ENCODE data around the gene ROBO4. TPM values are rescaled to one million over a fixed set of nuclear protein-coding genes. Genes with fewer than 3 reads are reported as not detected.

The ROBO4 gene
- total and polyA plus RNA-seq, 2 experiments from 2014 or later: not detected

DNA sequence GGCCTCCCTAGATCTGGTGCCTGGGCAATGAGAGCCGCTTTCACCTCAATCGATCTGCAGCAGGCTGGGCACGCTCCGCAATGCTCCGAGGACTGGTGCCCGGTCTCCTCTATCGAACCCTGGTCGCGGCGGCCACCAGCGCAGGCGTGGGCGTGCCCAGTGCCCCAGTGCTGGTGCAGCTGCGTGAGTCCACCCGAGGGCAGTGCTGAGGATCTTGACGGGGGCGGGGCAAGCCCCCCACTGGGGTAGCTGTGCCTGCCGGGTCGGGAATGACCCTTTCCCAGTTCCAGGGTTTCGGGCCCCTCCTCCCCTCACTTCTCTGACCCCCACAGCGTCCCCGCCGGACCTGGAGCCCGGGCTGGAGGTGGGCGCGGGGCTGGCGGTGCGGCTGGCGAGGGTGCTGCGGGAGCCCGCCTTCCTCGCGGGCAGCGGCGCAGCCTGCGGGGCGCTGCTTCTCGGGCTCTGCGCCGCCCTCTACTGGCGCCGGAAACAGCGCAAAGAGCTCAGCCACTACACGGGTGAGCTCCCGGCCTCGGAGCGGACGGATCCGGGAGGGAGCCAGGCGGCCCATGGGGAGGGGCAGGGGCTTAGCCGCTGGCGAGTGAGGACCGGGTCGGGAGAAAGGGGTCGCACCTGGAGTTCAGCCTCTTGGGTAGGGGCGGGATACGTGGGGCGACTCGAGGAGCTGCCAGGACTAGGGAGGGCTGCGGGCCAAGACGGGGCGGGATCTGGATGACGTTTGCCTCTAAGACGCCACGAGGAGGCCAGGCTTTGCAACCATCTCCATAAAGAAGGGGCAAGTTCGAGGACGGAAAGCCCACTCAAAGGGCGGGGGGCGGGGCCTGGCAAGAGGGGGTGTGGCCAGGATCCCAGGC is 21.5 kb downstream of the ROBO4 start:
- peaks cover 13% of the 10 kb centered on the region; the same call in 1 of the 2 replicates for H3K4me1 ChIP-seq (ENCODE audit: insufficient read depth)
- peak overlapping the region; percentile 79 for H3K4me3 ChIP-seq
- ATAC-seq (peak; percentile 82), DNase-seq (ENCODE audit: low spot score) (peak; percentile 94)
- H3F3A ChIP-seq (replicated peaks; ENCODE audit: low read depth): no peaks in the 10 kb centered on the region
- no peaks in the 10 kb centered on the region for H4K20me1 ChIP-seq (replicated peaks; ENCODE audit: insufficient read depth)
- TF ChIP-seq POLR2AphosphoS5 (IDR thresholded peaks at IDR 0.05; ENCODE audit: low read depth): peak; percentile 62
- no peak for TF ChIP-seq ZNF462 (CRISPR knock-in tag; IDR thresholded peaks at IDR 0.05)
- TF ChIP-seq, protein P1, sequence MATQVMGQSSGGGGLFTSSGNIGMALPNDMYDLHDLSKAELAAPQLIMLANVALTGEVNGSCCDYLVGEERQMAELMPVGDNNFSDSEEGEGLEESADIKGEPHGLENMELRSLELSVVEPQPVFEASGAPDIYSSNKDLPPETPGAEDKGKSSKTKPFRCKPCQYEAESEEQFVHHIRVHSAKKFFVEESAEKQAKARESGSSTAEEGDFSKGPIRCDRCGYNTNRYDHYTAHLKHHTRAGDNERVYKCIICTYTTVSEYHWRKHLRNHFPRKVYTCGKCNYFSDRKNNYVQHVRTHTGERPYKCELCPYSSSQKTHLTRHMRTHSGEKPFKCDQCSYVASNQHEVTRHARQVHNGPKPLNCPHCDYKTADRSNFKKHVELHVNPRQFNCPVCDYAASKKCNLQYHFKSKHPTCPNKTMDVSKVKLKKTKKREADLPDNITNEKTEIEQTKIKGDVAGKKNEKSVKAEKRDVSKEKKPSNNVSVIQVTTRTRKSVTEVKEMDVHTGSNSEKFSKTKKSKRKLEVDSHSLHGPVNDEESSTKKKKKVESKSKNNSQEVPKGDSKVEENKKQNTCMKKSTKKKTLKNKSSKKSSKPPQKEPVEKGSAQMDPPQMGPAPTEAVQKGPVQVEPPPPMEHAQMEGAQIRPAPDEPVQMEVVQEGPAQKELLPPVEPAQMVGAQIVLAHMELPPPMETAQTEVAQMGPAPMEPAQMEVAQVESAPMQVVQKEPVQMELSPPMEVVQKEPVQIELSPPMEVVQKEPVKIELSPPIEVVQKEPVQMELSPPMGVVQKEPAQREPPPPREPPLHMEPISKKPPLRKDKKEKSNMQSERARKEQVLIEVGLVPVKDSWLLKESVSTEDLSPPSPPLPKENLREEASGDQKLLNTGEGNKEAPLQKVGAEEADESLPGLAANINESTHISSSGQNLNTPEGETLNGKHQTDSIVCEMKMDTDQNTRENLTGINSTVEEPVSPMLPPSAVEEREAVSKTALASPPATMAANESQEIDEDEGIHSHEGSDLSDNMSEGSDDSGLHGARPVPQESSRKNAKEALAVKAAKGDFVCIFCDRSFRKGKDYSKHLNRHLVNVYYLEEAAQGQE (IDR thresholded peaks at IDR 0.05; ENCODE audit: unreplicated experiment): no peak
- TF ChIP-seq STAT1 (IDR thresholded peaks at IDR 0.05; ENCODE audit: unreplicated experiment): no peak
- no peak for TF ChIP-seq NANOG (IDR thresholded peaks at IDR 0.05; ENCODE audit: borderline replicate concordance)
- TF ChIP-seq EZH2 (IDR thresholded peaks at IDR 0.05; ENCODE audit: low read depth, unreplicated experiment): peak; percentile 32
- TF ChIP-seq, protein P2, sequence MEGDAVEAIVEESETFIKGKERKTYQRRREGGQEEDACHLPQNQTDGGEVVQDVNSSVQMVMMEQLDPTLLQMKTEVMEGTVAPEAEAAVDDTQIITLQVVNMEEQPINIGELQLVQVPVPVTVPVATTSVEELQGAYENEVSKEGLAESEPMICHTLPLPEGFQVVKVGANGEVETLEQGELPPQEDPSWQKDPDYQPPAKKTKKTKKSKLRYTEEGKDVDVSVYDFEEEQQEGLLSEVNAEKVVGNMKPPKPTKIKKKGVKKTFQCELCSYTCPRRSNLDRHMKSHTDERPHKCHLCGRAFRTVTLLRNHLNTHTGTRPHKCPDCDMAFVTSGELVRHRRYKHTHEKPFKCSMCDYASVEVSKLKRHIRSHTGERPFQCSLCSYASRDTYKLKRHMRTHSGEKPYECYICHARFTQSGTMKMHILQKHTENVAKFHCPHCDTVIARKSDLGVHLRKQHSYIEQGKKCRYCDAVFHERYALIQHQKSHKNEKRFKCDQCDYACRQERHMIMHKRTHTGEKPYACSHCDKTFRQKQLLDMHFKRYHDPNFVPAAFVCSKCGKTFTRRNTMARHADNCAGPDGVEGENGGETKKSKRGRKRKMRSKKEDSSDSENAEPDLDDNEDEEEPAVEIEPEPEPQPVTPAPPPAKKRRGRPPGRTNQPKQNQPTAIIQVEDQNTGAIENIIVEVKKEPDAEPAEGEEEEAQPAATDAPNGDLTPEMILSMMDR (conservative IDR thresholded peaks at IDR 0.05; ENCODE audit: low read depth in 2 of 2): peak; percentile 54 to 69
- no peak for TF ChIP-seq ZNF331 (CRISPR knock-in tag; IDR thresholded peaks at IDR 0.05; ENCODE audit: low read depth)
- peak; percentile 43 for TF ChIP-seq CREB1 (CRISPR knock-in tag; IDR thresholded peaks at IDR 0.05; ENCODE audit: low read depth)
- no peak overlapping the region for H3K27ac ChIP-seq (ENCODE audit: low read depth)
- H3K9me3 Mint-ChIP-seq: no peaks in the 10 kb centered on the region
- peak overlapping the region; percentile 94 for H2AFZ ChIP-seq
- no peaks in the 10 kb centered on the region for H3K36me3 ChIP-seq (ENCODE audit: insufficient read depth)
- peak overlapping the region; percentile 88 for H3K4me3 Mint-ChIP-seq
- H3K27ac Mint-ChIP-seq: peak overlapping the region; percentile 92
- H3K9me2 ChIP-seq (ENCODE audit: insufficient read depth): no peaks in the 10 kb centered on the region
- peaks cover 65% of the 10 kb centered on the region for H3K27me3 Mint-ChIP-seq (ENCODE audit: insufficient read depth, low read depth, poor library complexity)
- H3K4me2 ChIP-seq: peak overlapping the region; percentile 82
- H3K79me2 ChIP-seq (replicated peaks; ENCODE audit: insufficient read depth): no peaks in the 10 kb centered on the region
- peaks cover 62% of the 10 kb centered on the region for H3K27me3 ChIP-seq (ENCODE audit: insufficient read depth)
- H3K36me3 Mint-ChIP-seq (ENCODE audit: low read depth): no peaks in the 10 kb centered on the region
- peaks cover 31% of the 10 kb centered on the region for H3K4me1 Mint-ChIP-seq
